HG02610 (cell line): ENCODE measurements around the gene SHISA6.

ENCODE experiments used
- ATAC-seq: cut with Tn5 transposase; IDR thresholded peaks from one replicate; pipeline ENCODE4 v1.9.1; 2021; ENCODE audit warnings: mild to moderate bottlenecking, moderate library complexity; ENCODE audit not compliant: unreplicated experiment

SHISA6 gene

GRCh38 chr17:11264183-11264871 is 23.3 kb downstream of the SHISA6 start:
- ATAC-seq = no peak

GRCh38 chr17:11267999-11268575 is 27.1 kb downstream of the SHISA6 start:
- no peak for ATAC-seq

GRCh38 chr17:11269210-11269609 is 28.2 kb downstream of the SHISA6 start:
- no peak for ATAC-seq

GRCh38 chr17:11272191-11272590 is 31.2 kb downstream of the SHISA6 start:
- no peak for ATAC-seq

GRCh38 chr17:11273596-11273995 is 32.6 kb downstream of the SHISA6 start:
- no peak for ATAC-seq

GRCh38 chr17:11274106-11274505 is 33.1 kb downstream of the SHISA6 start:
- no peak for ATAC-seq

GRCh38 chr17:11276486-11276885 is 35.5 kb downstream of the SHISA6 start:
- no peak for ATAC-seq

GRCh38 chr17:11278186-11278991 is 37.4 kb downstream of the SHISA6 start:
- ATAC-seq = no peak

GRCh38 chr17:11278992-11279270 is 37.9 kb downstream of the SHISA6 start:
- no peak for ATAC-seq

- ATAC-seq = no peak
Measured at GRCh38 chr17:11279776-11280344, 38.8 kb downstream of the SHISA6 start.

GRCh38 chr17:11282586-11282985 is 41.6 kb downstream of the SHISA6 start:
- no peak for ATAC-seq

GRCh38 chr17:11284811-11285210 is 43.8 kb downstream of the SHISA6 start:
- no peak for ATAC-seq

GRCh38 chr17:11285946-11286345 is 44.9 kb downstream of the SHISA6 start:
- no peak for ATAC-seq

GRCh38 chr17:11287791-11288190 is 46.8 kb downstream of the SHISA6 start:
- no peak for ATAC-seq

GRCh38 chr17:11290814-11291213 is 49.8 kb downstream of the SHISA6 start:
- ATAC-seq = no peak

GRCh38 chr17:11292491-11292890 is 51.5 kb downstream of the SHISA6 start:
- ATAC-seq = no peak

- ATAC-seq = no peak
Measured at GRCh38 chr17:11293480-11293879, 52.5 kb downstream of the SHISA6 start.

GRCh38 chr17:11294826-11295225 is 53.8 kb downstream of the SHISA6 start:
- no peak for ATAC-seq

- ATAC-seq = no peak
Measured at GRCh38 chr17:11296994-11297393, 56.0 kb downstream of the SHISA6 start.

- ATAC-seq = no peak
Measured at GRCh38 chr17:11298401-11298800, 57.4 kb downstream of the SHISA6 start.

GRCh38 chr17:11300201-11300600 is 59.2 kb downstream of the SHISA6 start:
- no peak for ATAC-seq

- ATAC-seq = no peak
Measured at GRCh38 chr17:11300738-11301137, 59.7 kb downstream of the SHISA6 start.
